SH-SY5Y (cell line): ENCODE data around the gene TAF10.

Experiments
- GATA2 ChIP-seq: IDR thresholded peaks from 2 replicates; pipeline ENCODE4 v1.6.1; 2011; ENCODE audit warnings: mild to moderate bottlenecking, low read depth, low read length
- GATA3 ChIP-seq: IDR thresholded peaks from 2 replicates; pipeline ENCODE4 v1.6.1; 2011; ENCODE audit warnings: low read depth, mild to moderate bottlenecking, low read length, moderate library complexity

GRCh38 chr11:6571434-6572008, 40.5 kb downstream of the TAF10 start:
- TF ChIP-seq GATA2: no peak
- TF ChIP-seq GATA3: no peak
